RPMI8226 (cell line): ENCODE data around the gene PHF21B.
A peak's percentile ranks its signal among the peaks of the same experiment; 100 is the strongest.

Experiments used
- DNase-seq: peaks from one replicate; pipeline ENCODE4 v3.0.0-alpha.2; 2015

Gene PHF21B

GRCh38 chr22:44955102-44955501 lies 54.7 kb downstream of the PHF21B start:
- DNase-seq: peak; percentile 58

- no peak for DNase-seq
Observed at GRCh38 chr22:44954149-44954548, 55.7 kb downstream of the PHF21B start.

GRCh38 chr22:44952863-44953746 lies 56.7 kb downstream of the PHF21B start:
- DNase-seq: no peak

- DNase-seq: no peak
Observed at GRCh38 chr22:44951510-44951816, 58.3 kb downstream of the PHF21B start.

GRCh38 chr22:44950806-44951509 lies 58.8 kb downstream of the PHF21B start:
- no peak for DNase-seq

GRCh38 chr22:44947846-44948245 lies 62.0 kb downstream of the PHF21B start:
- no peak for DNase-seq

- no peak for DNase-seq
Observed at GRCh38 chr22:44947049-44947448, 62.8 kb downstream of the PHF21B start.

- DNase-seq: no peak
Observed at GRCh38 chr22:44944883-44945601, 64.8 kb downstream of the PHF21B start.

- DNase-seq: no peak
Observed at GRCh38 chr22:44943701-44944324, 66.0 kb downstream of the PHF21B start.

- DNase-seq: no peak
Observed at GRCh38 chr22:44942979-44943700, 66.7 kb downstream of the PHF21B start.

- no peak for DNase-seq
Observed at GRCh38 chr22:44942056-44942455, 67.7 kb downstream of the PHF21B start.

- no peak for DNase-seq
Observed at GRCh38 chr22:44941207-44941606, 68.6 kb downstream of the PHF21B start.

- DNase-seq: no peak
Observed at GRCh38 chr22:44940130-44940529, 69.7 kb downstream of the PHF21B start.

- no peak for DNase-seq
Observed at GRCh38 chr22:44939451-44939850, 70.4 kb downstream of the PHF21B start.

- DNase-seq: no peak
Observed at GRCh38 chr22:44938886-44939285, 70.9 kb downstream of the PHF21B start.

- DNase-seq: no peak
Observed at GRCh38 chr22:44937216-44937615, 72.6 kb downstream of the PHF21B start.

GRCh38 chr22:44936201-44936600 lies 73.6 kb downstream of the PHF21B start:
- DNase-seq: no peak

GRCh38 chr22:44935724-44936123 lies 74.1 kb downstream of the PHF21B start:
- DNase-seq: no peak

GRCh38 chr22:44934454-44934735 lies 75.4 kb downstream of the PHF21B start:
- DNase-seq: no peak

- DNase-seq: peak; percentile 23
Observed at GRCh38 chr22:44933666-44934453, 75.9 kb downstream of the PHF21B start.

- DNase-seq: no peak
Observed at GRCh38 chr22:44932493-44932892, 77.3 kb downstream of the PHF21B start.

GRCh38 chr22:44931766-44932165 lies 78.0 kb downstream of the PHF21B start:
- DNase-seq: no peak
